GM12878 (cell line): ENCODE data around the gene CKMT2.

Experiments
- CTCF ChIP-seq, 3 experiments: IDR thresholded peaks in 2 of 3; conservative IDR thresholded peaks in 1 of 3; 2 replicates each; pipeline ENCODE4 v1.5.1; 2011; ENCODE audit warnings: low read depth in 3 of 3, low read length in 3 of 3, mild to moderate bottlenecking in 3 of 3, control low read depth in 2 of 3, moderate library complexity in 2 of 3, inconsistent platforms in 1 of 3, mixed read lengths in 1 of 3; ENCODE audit not compliant: control insufficient read depth in 2 of 3, insufficient read depth in 1 of 3; ENCODE audit errors: extremely low read depth in 1 of 3
- REST ChIP-seq: IDR thresholded peaks from 2 replicates; pipeline ENCODE4 v1.6.1; 2012; ENCODE audit warnings: mild to moderate bottlenecking, low read depth, low read length

GRCh38 chr5:81256766-81257165, 23.6 kb downstream of the CKMT2 start:
- TF ChIP-seq REST (no peak), CTCF (IDR thresholded peaks at IDR 0.05 in 2 of 3, conservative IDR thresholded peaks at IDR 0.05 in 1 of 3; ENCODE audit: control insufficient read depth in 2 of 3, extremely low read depth in 1 of 3, insufficient read depth in 1 of 3, low read depth in 3 of 3, low read length in 3 of 3) (no peak)
